ENCODE measurements around the gene OVOL3. TPM values are rescaled to one million over a fixed set of nuclear protein-coding genes. Genes with fewer than 3 reads are reported as not detected.

Gene OVOL3
- total and polyA plus RNA-seq, 9 donors: 0.18 TPM; not detected in 8

GRCh38 chr19:36099166-36099785 is 11.7 kb upstream of the OVOL3 start:
- Histone ChIP-seq H3K36me3 (ENCODE audit: control insufficient read depth, insufficient read depth, low read length) (peaks cover 39% of the 10 kb centered on the region), H3K4me3 (ENCODE audit: low read length) (no peak overlapping the region), H3K9me3 (replicated peaks; ENCODE audit: control insufficient read depth, low read depth, low read length) (no peaks in the 10 kb centered on the region), H3K4me1 (ENCODE audit: control insufficient read depth, insufficient read depth, low read length) (peaks cover 9% of the 10 kb centered on the region), H3K27ac (ENCODE audit: low read length) (no peak overlapping the region), H3K27me3 (ENCODE audit: control insufficient read depth, insufficient read depth, low read length) (no peaks in the 10 kb centered on the region)
- no peak for DNase-seq
- 92% methylated on average over 19 of the region's 19 CpGs for WGBS (ENCODE audit: insufficient coverage)

GRCh38 chr19:36100476-36100875 is 10.5 kb upstream of the OVOL3 start:
- Histone ChIP-seq H3K4me3 (ENCODE audit: low read length) (no peak overlapping the region), H3K9me3 (replicated peaks; ENCODE audit: control insufficient read depth, low read depth, low read length) (no peaks in the 10 kb centered on the region), H3K27ac (ENCODE audit: low read length) (no peak overlapping the region), H3K4me1 (ENCODE audit: control insufficient read depth, insufficient read depth, low read length) (peaks cover 9% of the 10 kb centered on the region), H3K27me3 (ENCODE audit: control insufficient read depth, insufficient read depth, low read length) (no peaks in the 10 kb centered on the region), H3K36me3 (ENCODE audit: control insufficient read depth, insufficient read depth, low read length) (peaks cover 46% of the 10 kb centered on the region)
- no peak for DNase-seq
- 100% methylated on average over 5 of the region's 5 CpGs for WGBS (ENCODE audit: insufficient coverage)

DNA sequence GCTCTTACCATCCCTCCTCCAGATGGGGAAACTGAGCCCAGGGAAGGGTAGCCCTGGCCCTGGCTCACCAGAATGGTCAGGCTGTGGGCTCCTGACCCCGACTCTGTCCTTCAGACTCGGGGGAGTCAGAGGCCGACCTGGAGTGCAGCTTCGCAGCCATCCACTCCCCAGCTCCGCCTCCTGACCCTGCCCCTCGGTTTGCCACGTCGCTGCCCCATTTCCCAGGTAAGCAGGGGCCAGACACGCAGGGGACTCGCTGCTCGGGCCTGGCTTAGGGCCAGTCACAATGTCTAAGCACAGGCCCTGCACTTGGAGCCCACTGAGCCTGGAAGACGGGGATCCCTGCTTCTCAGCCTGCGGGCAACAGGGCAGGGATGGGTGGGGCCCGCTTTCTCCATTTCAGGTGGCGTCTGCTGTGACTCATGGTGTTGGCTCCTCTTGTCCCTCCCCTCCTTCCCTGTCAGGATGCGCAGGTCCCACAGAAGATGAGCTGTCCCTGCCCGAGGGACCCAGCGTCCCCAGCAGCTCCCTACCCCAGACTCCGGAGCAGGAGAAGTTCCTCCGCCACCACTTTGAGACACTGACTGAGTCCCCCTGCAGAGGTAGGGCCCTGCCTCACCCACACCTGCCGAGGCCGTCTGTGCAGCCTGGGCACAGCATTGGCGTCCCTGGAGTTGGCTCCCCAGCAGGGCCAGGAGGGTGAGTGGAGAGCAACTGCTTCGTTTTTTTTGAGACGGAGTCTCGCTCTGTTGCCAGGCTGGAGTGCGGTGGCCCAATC is 9.2 kb upstream of the OVOL3 start:
- WGBS (ENCODE audit: insufficient coverage): 88% methylated on average over 27 of the region's 27 CpGs
- H3K27ac ChIP-seq (ENCODE audit: low read length): no peak overlapping the region
- DNase-seq: no peak
- H3K4me3 ChIP-seq (ENCODE audit: low read length): no peak overlapping the region
- H3K36me3 ChIP-seq (ENCODE audit: control insufficient read depth, insufficient read depth, low read length): peaks cover 45% of the 10 kb centered on the region
- peaks cover 9% of the 10 kb centered on the region for H3K4me1 ChIP-seq (ENCODE audit: control insufficient read depth, insufficient read depth, low read length)
- H3K9me3 ChIP-seq (replicated peaks; ENCODE audit: control insufficient read depth, low read depth, low read length): no peaks in the 10 kb centered on the region
- H3K27me3 ChIP-seq (ENCODE audit: control insufficient read depth, insufficient read depth, low read length): no peaks in the 10 kb centered on the region

DNA sequence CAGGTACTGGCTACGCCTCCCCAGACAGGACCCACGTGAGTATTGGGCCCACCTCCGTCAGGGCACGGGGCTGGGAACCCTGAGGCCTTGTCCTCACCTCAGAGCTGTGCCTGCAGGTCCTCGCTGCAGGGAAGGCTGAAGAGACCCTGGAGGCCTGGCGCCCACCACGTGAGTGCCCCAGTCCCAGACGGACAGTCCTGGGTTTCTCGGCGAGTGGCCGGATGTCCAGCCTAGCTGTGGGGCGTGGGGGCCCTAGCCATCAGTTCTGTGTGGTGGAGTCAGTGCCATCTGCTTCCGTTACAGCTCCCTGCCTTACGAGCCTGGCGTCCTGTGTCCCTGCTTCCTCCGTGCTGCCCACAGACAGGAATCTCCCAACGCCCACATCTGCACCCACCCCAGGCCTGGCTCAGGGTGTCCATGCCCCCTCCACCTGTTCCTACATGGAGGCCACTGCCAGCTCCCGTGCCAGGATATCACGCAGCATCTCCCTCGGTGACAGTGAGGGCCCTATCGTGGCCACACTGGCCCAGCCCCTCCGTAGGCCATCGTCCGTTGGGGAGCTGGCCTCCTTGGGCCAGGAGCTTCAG is 7.8 kb upstream of the OVOL3 start:
- H3K9me3 ChIP-seq (replicated peaks; ENCODE audit: control insufficient read depth, low read depth, low read length): no peaks in the 10 kb centered on the region
- H3K36me3 ChIP-seq (ENCODE audit: control insufficient read depth, insufficient read depth, low read length): peaks cover 45% of the 10 kb centered on the region
- WGBS (ENCODE audit: insufficient coverage): 93% methylated on average over 21 of the region's 24 CpGs
- no peaks in the 10 kb centered on the region for H3K27me3 ChIP-seq (ENCODE audit: control insufficient read depth, insufficient read depth, low read length)
- no peak overlapping the region for H3K27ac ChIP-seq (ENCODE audit: low read length)
- no peak overlapping the region for H3K4me3 ChIP-seq (ENCODE audit: low read length)
- DNase-seq: no peak
- peaks cover 9% of the 10 kb centered on the region for H3K4me1 ChIP-seq (ENCODE audit: control insufficient read depth, insufficient read depth, low read length)

DNA sequence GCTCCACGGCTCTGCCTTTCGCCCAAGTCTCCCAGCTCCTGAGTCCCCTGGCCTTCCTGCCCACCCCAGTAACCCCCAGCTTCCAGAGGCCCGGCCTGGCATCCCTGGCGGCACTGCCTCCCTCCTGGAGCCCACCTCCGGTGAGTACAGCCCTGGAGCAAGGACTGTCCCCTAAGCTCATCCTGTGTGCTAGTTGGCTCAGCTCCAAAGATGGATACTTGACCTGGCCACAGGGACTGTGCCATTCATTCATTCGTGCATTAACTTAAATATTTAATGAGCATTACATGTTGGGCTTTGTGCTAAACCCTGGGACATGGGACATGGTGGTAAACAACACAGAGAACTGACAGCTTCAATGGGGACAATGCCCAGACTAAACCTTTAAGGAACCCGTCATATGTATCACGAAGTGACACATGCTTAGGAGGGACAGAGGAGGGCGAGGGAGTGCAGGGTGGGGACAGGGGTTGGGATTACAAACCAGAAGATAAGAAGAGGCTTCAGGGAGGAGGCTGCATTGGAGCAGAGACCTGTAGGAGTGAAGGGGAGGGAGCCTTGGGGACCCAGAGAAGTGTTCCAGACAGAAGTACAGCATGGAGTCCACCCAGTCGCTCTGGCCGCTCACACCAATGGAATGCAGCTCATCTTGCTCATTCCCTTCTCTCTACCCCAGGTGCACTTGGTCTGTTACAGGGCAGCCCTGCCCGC is 6.9 kb upstream of the OVOL3 start:
- Histone ChIP-seq H3K36me3 (ENCODE audit: control insufficient read depth, insufficient read depth, low read length) (peaks cover 45% of the 10 kb centered on the region), H3K27me3 (ENCODE audit: control insufficient read depth, insufficient read depth, low read length) (no peaks in the 10 kb centered on the region), H3K9me3 (replicated peaks; ENCODE audit: control insufficient read depth, low read depth, low read length) (no peaks in the 10 kb centered on the region), H3K27ac (ENCODE audit: low read length) (no peak overlapping the region), H3K4me1 (ENCODE audit: control insufficient read depth, insufficient read depth, low read length) (peaks cover 9% of the 10 kb centered on the region), H3K4me3 (ENCODE audit: low read length) (no peak overlapping the region)
- 98% methylated on average over 9 of the region's 12 CpGs for WGBS (ENCODE audit: insufficient coverage)
- no peak for DNase-seq

DNA sequence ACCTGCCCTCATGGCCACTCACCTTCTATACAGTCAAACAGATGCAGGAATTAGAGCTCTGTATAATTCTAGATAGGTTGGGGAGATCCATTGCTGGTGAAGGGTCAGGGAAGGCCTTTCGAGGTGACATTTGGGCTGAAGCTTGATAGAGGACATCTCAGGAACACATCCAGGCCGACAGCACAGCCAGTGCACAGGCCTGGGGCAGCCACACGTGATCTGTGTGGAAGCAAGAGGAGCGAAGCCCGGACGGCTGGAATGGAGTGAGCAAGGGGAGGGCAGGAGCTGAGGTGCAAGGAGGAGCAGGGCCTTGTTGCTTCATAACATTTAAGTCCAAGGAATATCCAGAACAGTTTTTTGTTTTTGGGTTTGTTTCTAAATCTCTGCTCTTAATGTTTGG is 4.5 kb upstream of the OVOL3 start:
- Histone ChIP-seq H3K36me3 (ENCODE audit: control insufficient read depth, insufficient read depth, low read length) (peaks cover 42% of the 10 kb centered on the region), H3K4me1 (ENCODE audit: control insufficient read depth, insufficient read depth, low read length) (no peaks in the 10 kb centered on the region), H3K27ac (ENCODE audit: low read length) (no peak overlapping the region), H3K27me3 (ENCODE audit: control insufficient read depth, insufficient read depth, low read length) (no peaks in the 10 kb centered on the region), H3K9me3 (replicated peaks; ENCODE audit: control insufficient read depth, low read depth, low read length) (no peaks in the 10 kb centered on the region), H3K4me3 (ENCODE audit: low read length) (no peak overlapping the region)
- 85% methylated on average over 5 of the region's 6 CpGs for WGBS (ENCODE audit: insufficient coverage)
- DNase-seq: no peak

GRCh38 chr19:36106991-36107390 is 4.0 kb upstream of the OVOL3 start:
- Histone ChIP-seq H3K36me3 (ENCODE audit: control insufficient read depth, insufficient read depth, low read length) (peaks cover 42% of the 10 kb centered on the region), H3K27ac (ENCODE audit: low read length) (no peak overlapping the region), H3K9me3 (replicated peaks; ENCODE audit: control insufficient read depth, low read depth, low read length) (no peaks in the 10 kb centered on the region), H3K4me3 (ENCODE audit: low read length) (no peak overlapping the region), H3K4me1 (ENCODE audit: control insufficient read depth, insufficient read depth, low read length) (no peaks in the 10 kb centered on the region), H3K27me3 (ENCODE audit: control insufficient read depth, insufficient read depth, low read length) (no peaks in the 10 kb centered on the region)
- WGBS (ENCODE audit: insufficient coverage): 96% methylated on average over 5 of the region's 5 CpGs
- no peak for DNase-seq

- H3K9me3 ChIP-seq (replicated peaks; ENCODE audit: control insufficient read depth, low read depth, low read length): no peaks in the 10 kb centered on the region
- no peak overlapping the region for H3K27ac ChIP-seq (ENCODE audit: low read length)
- H3K36me3 ChIP-seq (ENCODE audit: control insufficient read depth, insufficient read depth, low read length): peaks cover 40% of the 10 kb centered on the region
- WGBS (ENCODE audit: insufficient coverage): 100% methylated on average over 1 of the region's 3 CpGs
- no peaks in the 10 kb centered on the region for H3K27me3 ChIP-seq (ENCODE audit: control insufficient read depth, insufficient read depth, low read length)
- H3K4me3 ChIP-seq (ENCODE audit: low read length): no peak overlapping the region
- peaks cover 4% of the 10 kb centered on the region for H3K4me1 ChIP-seq (ENCODE audit: control insufficient read depth, insufficient read depth, low read length)
- DNase-seq: no peak
Measured at GRCh38 chr19:36108684-36109083, 2.3 kb upstream of the OVOL3 start.

- peaks cover 26% of the 10 kb centered on the region for H3K36me3 ChIP-seq (ENCODE audit: control insufficient read depth, insufficient read depth, low read length)
- peaks cover 18% of the 10 kb centered on the region for H3K4me1 ChIP-seq (ENCODE audit: control insufficient read depth, insufficient read depth, low read length)
- H3K9me3 ChIP-seq (replicated peaks; ENCODE audit: control insufficient read depth, low read depth, low read length): no peaks in the 10 kb centered on the region
- H3K27ac ChIP-seq (ENCODE audit: low read length): no peak overlapping the region
- no peak for DNase-seq
- no peak overlapping the region for H3K4me3 ChIP-seq (ENCODE audit: low read length)
- WGBS (ENCODE audit: insufficient coverage): 57% methylated on average over 13 of the region's 13 CpGs
- H3K27me3 ChIP-seq (ENCODE audit: control insufficient read depth, insufficient read depth, low read length): no peaks in the 10 kb centered on the region
Measured at GRCh38 chr19:36111200-36111539, 227 bp downstream of the OVOL3 start.

DNA sequence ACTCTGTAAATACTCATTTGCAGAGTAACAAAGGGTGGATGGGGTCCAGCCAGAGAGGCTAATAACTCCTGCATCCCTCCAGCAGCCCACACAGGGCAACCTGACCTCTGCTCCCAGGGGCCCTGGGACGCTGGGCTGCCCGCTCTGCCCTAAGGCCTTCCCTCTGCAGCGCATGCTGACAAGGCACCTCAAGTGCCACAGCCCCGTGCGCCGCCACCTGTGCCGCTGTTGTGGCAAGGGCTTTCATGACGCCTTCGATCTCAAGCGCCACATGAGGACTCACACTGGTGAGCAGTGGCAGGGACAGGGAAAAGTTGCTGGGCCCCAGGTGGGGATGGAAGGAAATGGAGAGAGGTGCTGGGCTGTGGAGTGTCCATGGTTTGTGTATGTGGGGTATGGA is 1.7 kb downstream of the OVOL3 start:
- Histone ChIP-seq H3K4me1 (ENCODE audit: control insufficient read depth, insufficient read depth, low read length) (peaks cover 21% of the 10 kb centered on the region), H3K4me3 (ENCODE audit: low read length) (no peak overlapping the region), H3K27ac (ENCODE audit: low read length) (no peak overlapping the region), H3K36me3 (ENCODE audit: control insufficient read depth, insufficient read depth, low read length) (peaks cover 31% of the 10 kb centered on the region), H3K27me3 (ENCODE audit: control insufficient read depth, insufficient read depth, low read length) (no peaks in the 10 kb centered on the region), H3K9me3 (replicated peaks; ENCODE audit: control insufficient read depth, low read depth, low read length) (no peaks in the 10 kb centered on the region)
- no peak for DNase-seq
- WGBS (ENCODE audit: insufficient coverage): 91% methylated on average over 10 of the region's 10 CpGs
